ENCODE measurements around the gene STYXL2.

The STYXL2 gene

GRCh38 chr1:167137332-167137781, 43.5 kb downstream of the STYXL2 start:
- no peak for DNase-seq

- no peak for DNase-seq
Observed at GRCh38 chr1:167137793-167138510, 44.1 kb downstream of the STYXL2 start.

- no peak for DNase-seq
Observed at GRCh38 chr1:167138703-167139102, 44.8 kb downstream of the STYXL2 start.

- DNase-seq = no peak
Observed at GRCh38 chr1:167141963-167142362, 48.1 kb downstream of the STYXL2 start.
